Panc1 (cell line): ENCODE measurements around the gene EPHX1.

ENCODE experiments used
- POLR2AphosphoS5 ChIP-seq: IDR thresholded peaks from 2 replicates; pipeline ENCODE4 v1.6.1; 2012; ENCODE audit warnings: mild to moderate bottlenecking, low read depth, low read length, moderate library complexity
- TF ChIP-seq, protein P1 (sequence below): fragments of 450-650 bp; IDR thresholded peaks from 2 replicates; pipeline ENCODE4 v1.5.1; 2017; ENCODE audit warnings: mild to moderate bottlenecking

DNA sequence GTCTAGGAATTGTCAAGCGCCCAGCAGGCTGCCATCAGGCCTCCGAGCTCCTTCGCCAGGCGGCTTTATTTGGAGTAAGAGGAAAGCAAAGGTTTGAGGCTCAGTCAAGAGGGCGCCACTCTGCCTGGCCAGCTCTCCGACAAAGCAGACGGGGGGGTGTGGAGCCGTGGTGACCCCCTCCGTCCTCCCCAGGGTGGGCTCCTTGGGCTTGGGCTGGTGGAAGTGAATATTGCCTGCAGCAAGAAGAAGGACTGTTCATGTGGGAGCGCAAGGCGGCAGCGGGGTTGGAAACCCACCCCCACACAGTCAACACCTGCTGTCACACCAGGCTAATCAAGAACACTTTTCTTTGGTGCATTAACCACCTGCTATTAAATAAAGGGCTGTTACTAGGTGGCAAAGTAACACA is 14.6 kb downstream of the EPHX1 start:
- TF ChIP-seq POLR2AphosphoS5: no peak
- TF ChIP-seq, protein P1, sequence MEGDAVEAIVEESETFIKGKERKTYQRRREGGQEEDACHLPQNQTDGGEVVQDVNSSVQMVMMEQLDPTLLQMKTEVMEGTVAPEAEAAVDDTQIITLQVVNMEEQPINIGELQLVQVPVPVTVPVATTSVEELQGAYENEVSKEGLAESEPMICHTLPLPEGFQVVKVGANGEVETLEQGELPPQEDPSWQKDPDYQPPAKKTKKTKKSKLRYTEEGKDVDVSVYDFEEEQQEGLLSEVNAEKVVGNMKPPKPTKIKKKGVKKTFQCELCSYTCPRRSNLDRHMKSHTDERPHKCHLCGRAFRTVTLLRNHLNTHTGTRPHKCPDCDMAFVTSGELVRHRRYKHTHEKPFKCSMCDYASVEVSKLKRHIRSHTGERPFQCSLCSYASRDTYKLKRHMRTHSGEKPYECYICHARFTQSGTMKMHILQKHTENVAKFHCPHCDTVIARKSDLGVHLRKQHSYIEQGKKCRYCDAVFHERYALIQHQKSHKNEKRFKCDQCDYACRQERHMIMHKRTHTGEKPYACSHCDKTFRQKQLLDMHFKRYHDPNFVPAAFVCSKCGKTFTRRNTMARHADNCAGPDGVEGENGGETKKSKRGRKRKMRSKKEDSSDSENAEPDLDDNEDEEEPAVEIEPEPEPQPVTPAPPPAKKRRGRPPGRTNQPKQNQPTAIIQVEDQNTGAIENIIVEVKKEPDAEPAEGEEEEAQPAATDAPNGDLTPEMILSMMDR: no peak
